GM21423 (cell line): Measurements from ENCODE around the gene CRBN.
A peak's percentile ranks its signal among the peaks of the same experiment; 100 is the strongest.

Experiments
- ATAC-seq: cut with Tn5 transposase; IDR thresholded peaks from one replicate; pipeline ENCODE4 v1.9.1; 2021; ENCODE audit warnings: mild to moderate bottlenecking, moderate library complexity; ENCODE audit not compliant: unreplicated experiment

Gene CRBN

DNA sequence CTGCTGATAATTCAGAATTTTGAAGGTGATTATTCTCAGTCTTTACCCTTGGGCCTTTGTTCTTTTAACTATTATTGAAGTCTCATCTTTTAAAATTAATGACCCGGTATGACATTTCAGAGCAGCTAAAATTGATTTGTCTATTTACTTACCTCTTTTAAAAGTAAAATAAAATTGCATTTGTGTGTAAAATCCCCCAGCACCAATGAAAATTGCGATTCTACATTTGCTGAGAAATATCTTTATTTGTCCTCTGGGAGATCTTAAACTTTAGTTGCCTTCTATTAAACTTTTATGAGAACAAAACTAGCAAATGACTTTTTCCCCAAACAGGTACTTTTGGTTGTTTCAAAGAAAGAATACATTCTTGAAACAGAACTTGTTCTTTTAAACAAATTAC, 61.8 kb downstream of the CRBN start:
- no peak for ATAC-seq

DNA sequence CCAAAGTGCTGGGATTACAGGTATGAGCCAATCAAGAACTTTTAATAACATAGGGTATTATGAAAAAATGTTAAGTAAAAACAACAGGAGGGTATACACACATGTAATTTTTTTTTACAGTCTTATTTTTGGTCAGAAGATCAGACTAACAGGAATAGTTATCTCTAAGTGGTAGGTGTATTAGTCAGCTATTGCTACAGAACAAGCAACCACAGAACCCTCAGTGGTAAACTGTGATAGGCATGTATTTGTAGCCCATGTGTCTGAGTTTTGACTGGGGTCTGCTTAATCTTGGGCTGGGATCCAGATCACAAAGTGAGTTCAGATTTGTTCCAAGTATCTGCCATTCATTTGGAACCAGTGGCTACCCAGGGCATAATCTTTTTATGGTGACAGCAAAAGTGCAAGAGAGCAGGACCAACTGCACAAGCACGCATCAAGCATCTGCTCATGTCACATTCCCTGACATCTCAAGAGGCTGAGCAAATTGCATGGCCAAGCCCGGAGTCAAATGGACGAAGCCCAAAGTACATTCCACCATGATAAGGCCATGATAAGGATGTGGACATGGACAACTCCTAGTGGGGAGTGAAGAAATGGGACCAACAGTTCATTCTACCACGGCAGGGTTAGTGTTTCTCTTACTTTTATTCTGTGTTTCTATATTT, 66.3 kb downstream of the CRBN start:
- ATAC-seq, result no peak

DNA sequence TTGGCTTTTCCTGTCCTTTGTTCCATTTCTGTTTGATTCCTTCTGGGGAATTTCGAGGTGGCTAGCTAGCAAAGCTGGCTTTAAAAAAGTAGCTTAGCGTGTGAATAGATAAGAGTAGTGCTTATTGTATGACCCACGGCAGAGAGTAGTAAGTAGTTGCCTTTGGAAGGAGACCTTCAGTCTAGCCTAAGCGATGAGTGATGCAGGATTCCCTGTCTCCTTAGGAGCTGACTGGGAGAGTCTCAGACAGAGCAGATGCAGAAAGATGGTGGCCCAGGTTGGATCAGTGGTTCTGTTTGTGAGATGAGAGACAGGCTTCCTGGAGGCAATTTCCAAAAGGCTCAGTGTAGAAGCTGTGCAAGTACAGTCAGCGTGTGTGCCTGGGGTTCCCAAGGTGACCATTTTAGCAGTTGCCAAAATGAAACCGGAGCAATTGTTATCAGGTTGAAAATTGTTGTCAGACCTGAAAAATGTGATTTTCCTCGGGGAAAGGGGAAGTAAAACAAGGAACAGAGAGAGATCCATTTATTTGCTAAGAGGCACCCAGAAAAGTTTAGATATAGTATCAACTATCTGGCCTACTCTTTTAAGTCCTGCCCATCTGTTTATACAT, 68.6 kb downstream of the CRBN start:
- no peak for ATAC-seq

DNA sequence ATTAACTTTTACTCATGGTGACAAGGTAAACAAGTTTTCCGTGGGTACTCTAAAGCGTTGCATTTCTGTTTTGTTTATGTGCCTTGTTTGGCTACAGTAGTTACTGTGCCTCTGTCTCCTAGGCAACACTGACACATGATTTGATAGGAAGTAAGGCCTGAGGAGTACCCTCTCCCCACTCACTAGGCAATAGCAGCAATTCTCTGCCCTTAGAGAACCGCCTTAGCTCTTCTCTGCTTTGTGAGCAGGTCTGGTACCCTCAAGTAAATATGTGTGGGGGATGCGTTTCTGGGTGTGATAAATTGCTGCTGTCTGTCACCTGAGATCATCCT, 69.2 kb downstream of the CRBN start, which contains the start of gene IL5RA:
Gene IL5RA (minus strand): TSS at position 76 of the 332 bp plus-strand sequence. CDS start 5,390 bp downstream, outside the sequence.
- no peak for ATAC-seq

DNA sequence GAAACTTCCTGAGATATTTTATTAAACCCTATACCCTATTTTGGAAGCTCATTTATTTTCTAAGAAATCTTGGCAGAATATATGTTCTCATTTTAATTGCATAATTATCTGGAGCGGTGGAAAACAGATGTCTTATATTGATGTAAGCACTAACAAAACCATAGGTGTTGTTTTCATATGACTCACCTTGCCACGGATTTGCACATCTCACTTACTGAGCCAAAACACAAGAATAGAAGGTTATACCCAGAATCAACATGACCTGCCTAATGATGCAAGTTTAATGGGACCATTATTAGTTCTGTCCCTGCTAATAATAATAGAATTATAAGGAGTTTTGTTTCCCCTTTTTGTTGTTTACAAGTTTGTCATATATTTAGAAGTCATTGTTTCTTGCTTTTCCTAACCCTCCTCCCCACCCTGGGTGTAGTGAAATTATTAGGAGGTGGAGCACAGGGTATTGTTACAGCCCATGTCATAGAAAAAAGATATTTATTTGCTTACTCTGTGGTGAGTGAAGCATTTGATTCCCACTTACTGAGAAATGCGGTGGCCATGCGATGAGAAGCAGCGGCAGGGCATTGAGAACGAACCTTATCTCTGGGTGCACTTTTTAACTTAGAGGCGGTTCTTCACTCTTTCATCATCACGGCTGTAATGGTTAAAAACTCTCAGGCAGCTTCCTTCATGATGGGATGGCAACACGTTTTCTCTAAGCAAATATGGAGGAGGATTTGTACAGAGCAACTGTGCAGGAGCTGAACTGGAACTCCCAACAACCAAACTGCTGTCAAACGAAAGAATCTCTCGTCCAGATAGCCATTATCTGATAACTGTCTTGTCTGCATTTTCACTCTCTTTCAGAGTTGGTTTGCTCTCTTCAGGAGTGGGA, 69.8 kb downstream of the CRBN start:
- ATAC-seq, result peak; percentile 67

DNA sequence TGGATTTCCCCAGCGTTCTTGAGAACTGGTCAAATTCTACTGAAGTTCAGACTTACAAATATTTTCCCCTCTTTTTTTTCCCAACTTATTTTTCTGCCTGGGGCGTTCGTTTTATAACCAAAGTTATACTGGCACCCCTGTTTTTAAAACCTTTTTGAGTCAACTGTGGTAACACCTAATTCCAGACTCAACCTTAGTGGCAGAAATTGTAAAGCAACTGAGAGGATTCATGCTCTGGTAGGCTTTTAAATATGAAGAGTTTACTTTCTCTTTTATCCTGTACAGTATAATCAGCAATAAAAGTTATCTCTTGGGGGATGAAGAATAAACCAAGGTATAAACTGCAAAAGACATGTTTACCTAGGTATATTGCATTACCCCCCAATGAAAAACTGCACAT, 71.6 kb downstream of the CRBN start:
- ATAC-seq, result peak; percentile 45

DNA sequence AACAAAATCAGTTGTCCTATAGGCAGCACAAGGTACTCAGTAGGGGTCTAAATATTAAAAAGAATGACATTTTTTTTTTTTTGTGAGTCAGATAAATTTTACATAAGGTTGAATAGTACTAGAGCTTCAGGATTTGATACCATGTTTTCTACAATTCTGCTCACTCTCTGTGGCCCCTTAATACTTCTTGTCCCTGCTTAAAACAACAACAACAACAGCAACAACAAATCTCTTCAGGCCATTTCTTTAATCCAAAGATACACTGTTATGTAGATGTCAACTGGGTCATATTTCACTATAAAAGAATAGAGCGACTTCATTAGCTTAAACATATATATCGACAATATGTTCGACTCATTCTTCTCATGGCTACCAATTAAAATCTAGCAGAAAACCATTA, 72.3 kb downstream of the CRBN start:
- ATAC-seq, result no peak

DNA sequence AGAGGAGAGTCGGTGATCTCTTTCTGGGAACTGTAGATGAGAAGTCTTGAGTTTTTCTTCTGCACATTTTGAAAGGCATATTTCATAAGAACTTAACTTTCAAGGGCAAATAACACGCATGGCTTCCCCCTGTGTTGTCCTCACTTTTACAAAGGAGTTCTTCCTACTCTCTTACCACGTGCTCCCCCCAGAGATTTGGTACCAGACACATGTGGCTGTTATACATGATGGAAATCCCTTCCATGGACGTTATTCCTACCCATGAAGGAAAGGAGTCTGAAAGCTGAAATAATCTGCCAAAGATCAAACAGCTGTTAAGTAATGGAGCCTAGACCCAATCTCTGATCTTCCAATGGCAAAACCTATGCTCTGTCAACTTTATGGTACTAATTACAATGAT, 73.7 kb downstream of the CRBN start:
- no peak for ATAC-seq

DNA sequence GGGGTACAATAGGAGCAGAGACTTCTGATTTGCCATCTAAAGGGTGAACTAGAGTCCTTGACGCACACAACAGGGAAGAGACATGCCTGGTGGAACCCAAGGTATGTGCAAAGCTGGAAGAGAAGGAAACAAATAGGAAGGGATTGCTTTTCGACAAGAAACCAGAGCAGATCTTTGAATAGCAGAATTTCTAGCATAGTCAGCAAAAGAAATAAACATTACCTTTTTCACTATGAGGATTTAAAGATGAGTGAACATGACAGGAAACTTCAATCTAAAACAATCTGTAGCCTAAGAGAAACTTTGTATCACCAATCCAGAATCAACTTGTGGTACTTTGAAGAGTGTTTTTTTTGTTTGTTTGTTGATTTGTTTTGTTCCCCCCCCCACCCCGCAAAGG, 74.2 kb downstream of the CRBN start:
- ATAC-seq, result no peak

DNA sequence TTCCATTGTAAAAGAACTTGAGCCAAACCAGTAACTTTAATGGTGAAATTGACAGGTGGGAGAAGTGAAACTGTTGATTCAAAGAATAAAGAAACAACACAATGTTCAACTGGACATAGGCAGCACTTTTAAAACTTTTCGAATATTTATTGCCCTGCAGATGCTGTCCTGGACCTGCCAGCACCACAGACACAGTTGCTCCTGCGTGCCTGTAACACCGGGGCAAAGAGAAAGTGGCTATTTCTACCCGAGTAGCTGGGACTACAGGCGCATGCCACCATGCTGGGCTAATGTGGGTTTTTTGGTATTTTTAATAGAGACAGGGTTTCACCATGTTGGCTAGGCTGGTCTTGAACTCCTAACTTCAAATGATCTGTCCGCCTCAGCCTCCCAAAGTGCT, 76.7 kb downstream of the CRBN start:
- no peak for ATAC-seq

DNA sequence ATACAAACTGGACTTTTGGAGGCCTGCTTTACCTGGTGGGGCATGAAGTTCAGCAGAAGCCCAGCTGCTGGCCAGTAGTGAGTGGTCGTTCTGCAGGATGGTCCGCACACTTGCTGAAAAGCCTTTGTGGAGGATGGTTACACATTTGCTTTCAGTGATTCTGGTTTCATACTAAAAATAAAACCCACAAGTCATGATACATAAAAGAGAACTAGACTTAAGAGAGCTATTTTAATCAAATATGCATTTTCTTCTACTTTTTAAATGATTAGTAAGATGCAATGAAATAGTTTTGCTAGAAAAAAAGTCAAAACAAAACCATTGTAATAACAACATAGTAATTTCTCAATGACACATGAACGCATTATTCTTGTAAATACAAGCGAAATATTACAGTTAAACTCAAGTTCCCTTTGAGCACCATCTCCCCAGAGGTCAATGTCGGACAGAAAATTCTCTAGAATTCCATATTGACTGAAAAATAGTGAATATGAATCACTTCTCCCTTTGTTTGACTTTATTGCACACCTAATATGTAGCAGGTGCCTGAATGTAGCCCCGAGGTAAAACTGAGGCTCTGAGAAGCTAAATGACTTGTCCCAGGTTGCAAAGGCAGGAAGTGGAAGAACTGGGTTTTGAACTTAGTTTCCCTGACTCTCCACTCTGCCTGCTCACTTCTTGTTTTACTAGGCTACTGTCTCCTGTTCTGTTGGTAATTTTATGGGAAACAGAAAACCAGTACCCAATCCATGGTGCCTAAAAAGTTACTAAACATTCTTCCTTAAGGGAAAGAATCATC, 77.6 kb downstream of the CRBN start:
- no peak for ATAC-seq
